Mucosa of gallbladder (tissue), 1 donor: ENCODE data around the gene EVI5. TPM values are rescaled to one million over a fixed set of nuclear protein-coding genes. Genes with fewer than 3 reads are reported as not detected.
"Not testable (repeated sequence)": the region's sequence is repeated elsewhere in the genome, so short reads cannot be mapped to it uniquely, and the experiment has no call there.

Experiments
- DNase-seq: peaks from one replicate; pipeline ENCODE4 v3.0.0-alpha.2; 2020; ENCODE audit warnings: low spot score
- total RNA-seq: library from RNA; stranded (reverse); gene quantifications from one replicate; pipeline ENCODE4 v1.2.1, GENCODE V29; 2021
- donor health status: DM: no; HTN: no; CAD: no.

EVI5 gene
- total RNA-seq, 1 donor from 2014 or later = 39.2 TPM

DNA sequence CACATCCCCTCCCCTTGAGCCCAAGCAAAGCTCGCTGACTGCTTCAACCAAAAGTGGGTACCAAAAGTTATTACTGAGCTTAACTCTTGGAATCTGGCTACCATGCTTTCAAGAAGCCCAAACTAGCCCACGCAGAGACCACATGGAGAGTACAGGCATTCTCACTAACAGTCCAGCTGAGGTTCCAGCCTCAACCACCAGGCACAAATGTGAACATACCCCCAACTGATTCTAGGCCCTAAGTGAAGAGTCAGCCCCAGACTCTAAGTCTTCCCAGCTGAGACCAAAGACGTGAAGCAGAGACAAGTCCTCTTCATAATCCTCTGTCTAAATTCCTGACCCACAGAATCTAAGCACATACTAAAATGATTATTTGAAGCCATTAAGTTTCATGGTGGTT is 36.8 kb downstream of the EVI5 start:
- no peak for DNase-seq

DNA sequence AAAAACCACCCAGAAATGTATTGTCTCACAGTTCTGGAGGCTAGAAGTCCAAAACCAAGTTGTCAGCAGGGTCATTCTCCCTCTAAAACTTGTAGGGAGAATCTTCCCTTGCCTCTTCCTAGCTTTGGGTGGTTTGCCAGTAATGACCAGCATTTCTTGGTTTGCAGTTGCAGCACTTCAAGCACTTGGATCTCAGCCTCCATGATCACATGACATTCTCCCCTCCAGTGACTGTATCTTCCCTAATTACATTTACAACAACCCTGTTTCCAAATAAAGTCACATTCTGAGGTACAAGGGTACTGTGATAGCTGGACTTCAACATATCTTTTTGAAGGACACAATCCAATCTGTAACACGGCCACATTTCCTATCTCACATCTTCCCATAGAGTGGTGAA is 37.2 kb downstream of the EVI5 start:
- DNase-seq = no peak

DNA sequence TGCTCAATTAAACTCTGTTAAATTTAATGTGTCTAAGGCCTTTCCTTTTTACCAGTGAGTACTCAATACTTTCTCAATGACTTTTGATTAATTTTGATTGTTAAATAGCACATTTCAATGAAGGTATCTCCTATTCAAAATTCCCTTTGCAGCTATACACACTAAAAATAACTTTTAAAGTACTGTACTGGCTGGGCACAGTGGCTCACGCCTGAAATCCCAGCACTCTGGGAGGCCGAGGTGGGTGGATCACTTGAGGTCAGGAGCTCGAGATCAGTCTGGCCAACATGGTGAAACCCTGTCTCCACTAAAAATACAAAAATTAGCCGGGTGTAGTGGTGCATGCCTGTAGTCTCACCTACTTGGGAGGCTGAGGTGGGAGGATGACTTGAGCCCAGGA is 38.7 kb downstream of the EVI5 start:
- DNase-seq = not testable (repeated sequence)

DNA sequence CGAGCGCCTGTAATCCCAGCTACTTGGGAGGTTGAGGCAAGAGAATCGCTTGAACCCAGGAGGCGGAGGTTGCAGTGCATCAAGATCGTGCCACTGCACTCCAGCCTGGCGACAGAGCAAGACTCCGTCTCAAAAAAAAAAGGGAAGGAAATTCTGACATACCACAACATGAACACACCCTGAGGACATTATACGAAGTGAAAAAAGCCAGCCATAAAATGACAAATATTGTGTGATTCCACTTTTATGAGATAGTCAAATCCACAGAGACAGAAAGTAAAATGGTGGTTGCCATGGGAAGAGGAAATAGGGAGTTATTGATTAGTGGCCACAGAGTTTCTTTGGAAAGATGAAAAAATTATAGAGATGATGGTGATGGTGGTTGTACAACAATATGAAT is 41.7 kb downstream of the EVI5 start:
- DNase-seq = no peak

DNA sequence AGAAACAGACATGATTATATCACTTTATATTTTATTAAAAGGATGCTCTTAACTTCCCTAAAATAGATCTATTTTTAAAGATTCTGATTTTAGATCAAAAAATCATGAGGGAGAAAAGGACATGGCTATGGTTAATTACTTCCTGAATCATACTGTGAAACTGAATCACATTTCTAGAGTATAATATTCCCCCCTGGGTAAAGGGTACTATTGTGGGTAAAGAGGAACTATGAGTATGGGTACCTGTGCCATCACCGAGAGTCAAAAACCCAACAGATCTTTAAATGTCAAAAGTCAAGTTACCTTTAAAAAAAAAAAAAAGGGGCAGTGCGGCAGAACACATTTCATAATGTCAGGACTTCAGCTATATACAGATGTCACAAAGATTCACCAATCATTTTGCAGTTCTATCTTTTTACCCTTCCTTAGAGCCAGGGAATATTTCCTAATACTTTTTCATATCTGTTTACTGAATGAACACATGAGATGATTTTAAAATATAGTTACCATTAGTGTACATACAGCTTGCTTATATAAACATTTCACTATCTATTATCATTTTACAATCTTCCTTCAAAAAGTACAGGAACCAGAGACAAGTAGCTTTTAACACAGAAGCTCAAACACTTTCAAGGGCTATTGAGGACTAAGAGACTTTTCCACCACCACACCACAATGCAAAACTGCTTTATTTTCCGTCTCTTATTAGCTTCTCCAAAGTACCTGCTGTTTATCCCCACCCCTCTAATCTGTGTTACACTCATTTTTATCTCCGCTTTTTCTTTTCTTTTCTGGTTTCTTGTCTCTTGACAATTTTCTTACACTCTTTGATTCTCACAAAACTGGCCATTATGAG is 45.0 kb downstream of the EVI5 start:
- DNase-seq = no peak

DNA sequence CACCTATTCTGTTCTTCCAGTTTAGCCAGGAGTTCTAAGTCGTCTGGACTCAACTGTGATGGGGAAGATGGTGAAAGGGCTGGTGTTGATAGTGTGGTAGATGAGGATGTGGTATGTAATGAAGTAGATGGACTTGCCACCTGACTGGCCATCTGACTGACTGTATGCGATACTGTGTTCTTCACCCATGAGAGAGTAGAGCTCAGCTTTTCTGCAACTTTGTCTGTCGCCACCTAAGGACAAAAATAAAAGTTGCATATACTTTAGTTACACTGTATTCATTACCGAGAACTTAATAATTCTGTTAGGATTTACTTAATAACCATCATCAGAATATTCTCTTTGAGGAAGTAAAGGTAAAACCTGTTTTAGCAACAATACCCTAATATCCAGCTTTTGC is 48.5 kb downstream of the EVI5 start:
- DNase-seq = no peak

DNA sequence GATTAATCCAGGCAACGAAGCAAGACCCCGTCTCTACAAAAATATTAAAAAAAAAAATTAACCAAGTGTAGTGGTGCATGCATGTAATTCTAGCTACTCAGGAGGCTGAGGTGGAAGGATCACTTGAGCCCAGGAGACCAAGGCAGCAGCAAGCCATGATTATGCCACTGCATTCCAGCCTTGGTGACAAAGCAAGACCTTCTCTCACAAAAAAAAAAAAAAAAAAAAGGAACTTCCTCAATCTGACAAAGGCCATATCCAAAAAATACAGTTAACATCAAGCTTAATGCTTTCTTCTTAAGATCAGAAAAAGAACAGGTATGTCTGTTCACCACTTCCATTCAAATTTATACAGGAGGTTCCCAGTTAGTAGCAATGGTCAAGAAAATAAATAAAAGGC is 54.4 kb downstream of the EVI5 start:
- no peak for DNase-seq

DNA sequence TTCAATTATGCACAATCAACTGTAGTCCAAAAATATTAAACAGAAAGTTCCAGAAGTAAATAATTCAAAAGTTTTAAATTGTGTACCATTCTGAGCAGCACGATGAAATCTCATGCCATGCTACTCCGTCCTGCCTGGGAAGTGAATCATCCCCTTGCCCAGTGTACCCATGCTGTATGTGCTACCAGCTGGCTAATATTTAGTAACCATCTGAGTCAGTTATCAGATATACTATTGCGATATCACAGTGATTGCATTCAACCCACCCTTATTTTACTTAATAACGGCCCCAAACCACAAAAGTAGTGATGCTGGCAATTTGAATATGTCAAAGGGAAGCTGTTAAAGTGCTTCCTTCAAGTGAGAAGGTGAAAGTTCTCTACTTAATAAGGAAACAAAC is 56.2 kb downstream of the EVI5 start:
- no peak for DNase-seq

DNA sequence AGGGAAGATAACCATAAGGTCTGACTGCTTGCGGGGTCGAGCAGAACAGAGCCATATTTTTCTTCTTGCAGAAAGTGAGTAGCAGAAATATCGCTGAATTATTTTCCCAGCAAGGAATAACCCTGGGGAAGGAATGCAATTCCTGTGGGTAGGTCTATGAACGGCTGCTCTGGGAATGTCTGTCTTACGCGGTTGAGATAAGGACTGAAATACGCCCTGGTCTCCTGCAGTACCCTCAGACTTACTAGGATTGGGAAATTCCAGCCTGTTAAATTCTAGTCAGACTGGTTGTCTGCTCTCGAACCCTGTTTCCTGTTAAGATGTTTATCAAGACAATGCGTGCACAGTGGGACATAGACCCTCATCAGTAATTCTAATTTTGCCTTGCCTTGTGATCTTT is 61.2 kb downstream of the EVI5 start:
- not testable (repeated sequence) for DNase-seq

DNA sequence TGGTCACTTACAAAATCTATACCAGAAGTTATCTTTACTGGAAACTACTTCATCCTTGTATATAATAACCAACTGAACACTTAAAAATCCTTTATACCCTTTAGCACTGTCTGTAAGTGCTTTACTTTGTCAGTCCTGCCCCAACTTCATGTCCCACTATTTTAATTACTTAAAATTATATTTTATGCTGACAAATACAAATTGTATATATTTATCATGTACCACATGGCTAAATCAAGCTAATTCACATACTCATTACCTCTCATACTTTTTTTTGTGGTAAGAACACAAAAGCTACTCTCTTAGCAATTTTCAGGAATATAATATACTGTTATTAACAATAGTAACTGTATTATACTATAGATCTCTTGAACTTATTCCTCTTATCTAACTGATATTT is 63.0 kb downstream of the EVI5 start:
- no peak for DNase-seq

DNA sequence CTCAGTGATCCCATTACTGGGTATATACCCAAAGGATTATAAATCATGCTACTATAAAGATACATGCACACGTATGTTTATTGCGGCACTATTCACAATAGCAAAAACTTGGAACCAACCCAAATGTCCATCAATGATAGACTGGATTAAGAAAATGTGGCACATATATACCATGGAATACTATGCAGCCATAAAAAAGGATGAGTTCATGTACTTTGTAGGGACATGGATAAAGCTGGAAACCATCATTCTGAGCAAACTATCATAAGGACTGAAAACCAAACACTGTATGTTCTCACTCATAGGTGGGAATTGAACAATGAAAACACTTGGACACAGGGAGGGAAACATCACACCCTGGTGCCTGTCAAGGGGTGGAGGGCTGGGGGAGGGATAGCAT is 63.8 kb downstream of the EVI5 start:
- not testable (repeated sequence) for DNase-seq

DNA sequence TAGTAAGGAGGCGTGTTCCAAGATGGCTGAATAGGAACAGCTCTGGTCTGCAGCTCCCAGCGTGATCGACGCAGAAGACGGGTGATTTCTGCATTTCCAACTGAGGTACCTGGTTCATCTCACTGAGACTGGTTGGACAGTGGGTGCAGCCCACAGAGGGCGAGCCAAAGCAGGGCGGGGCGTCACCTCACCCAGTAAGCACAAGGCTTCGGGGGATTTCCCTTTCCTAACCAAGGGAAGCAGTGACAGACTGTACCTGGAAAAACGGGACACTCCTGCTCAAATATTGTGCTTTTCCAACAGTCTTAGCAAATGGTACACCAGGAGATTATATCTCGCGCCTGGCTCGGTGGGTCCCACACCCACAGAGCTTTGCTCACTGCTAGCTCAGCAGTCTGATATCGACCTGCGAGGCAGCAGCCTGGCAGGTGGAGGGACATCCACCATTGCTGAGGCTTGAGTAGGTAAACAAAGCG is 69.4 kb downstream of the EVI5 start:
- DNase-seq = not testable (repeated sequence)

DNA sequence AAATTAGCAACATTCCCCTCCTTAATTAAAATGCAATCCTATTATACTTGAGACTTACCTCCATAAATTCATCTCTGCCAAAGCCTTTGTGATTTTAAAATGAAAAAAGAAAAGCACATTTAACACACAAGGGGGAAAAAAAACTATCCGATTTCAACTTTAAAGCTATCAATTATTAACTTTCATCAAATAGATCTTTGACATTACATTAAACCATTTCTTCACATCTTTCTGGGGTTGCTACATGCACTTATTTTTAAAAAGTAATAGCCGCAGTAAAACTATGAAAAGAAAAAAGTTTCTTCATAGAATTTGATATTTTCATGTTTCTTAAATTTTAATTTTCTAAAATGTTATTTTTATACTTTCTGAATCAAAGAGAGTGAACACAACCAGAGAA is 71.0 kb downstream of the EVI5 start:
- DNase-seq = no peak

DNA sequence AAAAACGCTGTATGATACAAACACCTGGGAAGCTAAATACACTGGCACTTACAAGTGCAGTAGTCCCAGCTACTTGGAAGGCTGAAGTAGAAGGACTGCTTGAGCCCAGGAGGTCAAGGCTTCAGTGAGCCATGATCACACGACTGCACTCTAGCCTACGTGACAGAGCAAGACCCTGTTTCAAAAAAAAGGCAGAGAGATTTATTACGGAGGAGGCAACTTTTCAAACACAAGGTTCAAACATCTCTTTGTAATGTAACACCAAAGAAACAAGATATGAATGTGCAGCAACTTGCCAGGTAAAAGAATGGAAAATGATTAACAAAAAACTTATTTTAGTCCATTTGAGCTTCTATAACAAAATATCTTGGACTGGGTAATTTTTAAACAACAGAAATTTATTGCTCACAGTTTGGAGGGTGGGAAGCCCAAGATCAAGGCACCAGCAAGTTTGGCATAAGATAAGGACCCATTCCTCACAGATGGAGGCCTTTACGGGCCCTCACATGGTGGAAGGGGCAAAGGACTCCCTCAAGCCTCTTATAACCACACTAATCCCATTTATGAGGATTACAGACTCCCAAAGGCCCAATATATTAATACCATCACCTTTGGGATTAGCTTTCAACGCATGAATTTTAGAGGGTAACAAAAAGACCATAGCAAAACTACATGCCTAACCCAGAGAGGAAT is 73.3 kb downstream of the EVI5 start:
- no peak for DNase-seq

DNA sequence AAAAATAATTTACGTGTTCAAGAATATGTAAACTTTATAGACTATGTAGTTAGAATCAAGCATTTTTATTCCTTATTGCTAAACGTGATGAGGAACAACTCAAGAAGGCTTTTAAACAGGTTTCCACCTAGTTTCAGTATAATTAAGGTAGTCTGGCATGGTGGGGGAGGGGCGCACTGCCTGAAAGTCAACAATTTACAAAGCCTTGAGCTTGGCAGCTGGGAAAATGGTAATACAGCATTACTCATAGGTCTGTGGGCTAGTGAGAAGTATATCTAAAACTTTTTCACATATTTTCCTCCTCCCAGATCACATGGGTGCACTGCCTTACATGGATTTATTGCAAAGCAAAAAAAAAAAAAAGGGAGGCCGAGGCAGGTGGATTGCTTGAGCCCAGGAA is 75.2 kb downstream of the EVI5 start:
- DNase-seq = no peak

DNA sequence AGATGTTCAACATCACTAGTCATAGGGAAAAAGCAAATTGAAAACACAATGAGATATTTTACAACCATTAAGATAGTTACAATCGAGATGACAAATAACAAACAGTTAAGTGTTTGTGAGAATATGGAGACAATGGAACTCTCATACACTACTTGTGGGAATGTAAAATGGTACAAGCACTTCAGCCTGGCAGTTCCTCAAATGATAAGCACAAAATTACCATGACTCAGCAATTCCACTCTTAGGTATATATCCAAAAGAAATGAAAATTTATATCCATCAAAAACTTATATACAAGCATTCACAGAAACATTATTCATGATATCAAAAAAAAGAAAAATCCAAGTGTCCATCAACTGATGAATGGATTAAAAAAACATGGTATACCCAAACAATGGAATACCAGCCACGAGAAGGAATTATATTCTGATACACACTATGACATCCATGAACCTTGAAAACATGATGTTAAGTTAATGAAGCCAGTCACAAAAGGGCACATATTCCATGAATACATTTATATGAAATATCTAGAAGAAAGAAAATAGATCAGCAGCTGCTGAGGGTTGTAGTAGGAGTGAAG is 76.4 kb downstream of the EVI5 start:
- no peak for DNase-seq

DNA sequence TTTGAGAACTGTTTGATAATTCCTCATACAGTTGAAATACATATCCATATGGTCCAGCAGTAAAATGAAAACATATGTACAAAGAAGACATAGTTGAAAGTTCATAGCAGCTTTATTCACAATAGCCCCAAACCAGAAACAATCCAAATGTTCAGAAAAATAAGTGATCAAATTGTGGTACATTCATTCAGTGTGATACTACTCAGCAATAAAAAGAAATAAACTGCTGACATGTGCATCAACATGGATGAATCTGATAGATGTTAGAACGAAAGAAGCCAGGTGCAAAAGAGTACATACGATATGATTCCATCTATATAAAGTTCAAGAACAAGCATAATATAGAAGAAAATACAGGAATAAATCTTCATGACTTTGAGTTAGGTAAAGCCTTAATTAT is 77.2 kb downstream of the EVI5 start:
- DNase-seq = no peak

DNA sequence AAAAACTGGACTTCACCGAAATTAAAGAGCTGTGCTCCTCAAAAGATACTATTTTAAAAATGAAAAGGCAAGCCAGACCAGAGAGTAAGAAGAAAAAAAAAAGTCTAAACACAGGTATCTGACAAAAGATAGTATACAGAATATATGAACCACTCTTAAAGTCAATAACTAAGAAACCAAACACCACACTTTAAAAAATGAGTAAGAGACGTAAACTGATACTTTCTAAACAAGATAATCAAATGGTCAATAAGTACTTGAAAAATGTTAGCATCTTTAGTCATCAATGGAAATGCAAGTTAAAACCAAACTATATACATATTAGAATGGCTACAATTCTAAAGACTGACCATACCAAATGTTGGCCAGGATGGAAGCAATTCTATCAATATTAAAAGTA is 77.6 kb downstream of the EVI5 start:
- no peak for DNase-seq

DNA sequence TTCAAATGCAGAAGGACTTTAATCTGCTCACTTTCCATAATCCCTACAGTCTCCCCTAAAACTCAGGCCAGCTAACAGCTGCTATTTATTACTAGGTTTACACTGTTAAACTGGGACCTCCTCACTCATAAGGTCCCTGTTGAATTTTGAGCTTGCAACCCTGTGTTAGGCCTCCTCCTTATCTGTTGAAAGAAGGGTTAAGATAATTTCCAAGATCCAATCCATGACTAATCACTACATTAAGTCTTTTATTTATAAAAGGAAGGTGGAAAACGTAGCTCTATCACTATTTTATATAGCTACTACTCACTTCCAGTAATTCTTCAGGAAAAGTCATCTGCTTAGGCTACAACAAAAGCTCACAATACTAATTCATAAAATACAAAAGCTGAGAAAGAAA is 79.5 kb downstream of the EVI5 start:
- no peak for DNase-seq

DNA sequence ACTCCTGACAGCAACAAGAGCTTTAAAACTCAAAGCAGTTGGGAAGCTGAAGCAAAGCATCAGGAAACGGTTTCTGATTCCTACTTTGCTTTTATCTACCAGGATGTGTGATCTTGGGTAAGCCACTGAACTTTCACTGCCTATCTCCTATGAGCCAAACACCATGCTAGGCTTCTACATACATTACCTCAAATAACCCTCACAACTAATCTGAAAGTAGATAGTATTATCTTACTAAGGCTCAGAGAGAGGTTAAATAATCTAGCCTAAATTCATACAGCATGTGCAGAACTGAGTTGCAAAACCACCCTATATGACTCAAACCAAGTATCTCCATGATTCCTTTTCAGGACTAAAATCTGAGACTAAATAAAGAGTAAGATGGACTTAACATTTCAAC is 83.8 kb downstream of the EVI5 start:
- DNase-seq = no peak

DNA sequence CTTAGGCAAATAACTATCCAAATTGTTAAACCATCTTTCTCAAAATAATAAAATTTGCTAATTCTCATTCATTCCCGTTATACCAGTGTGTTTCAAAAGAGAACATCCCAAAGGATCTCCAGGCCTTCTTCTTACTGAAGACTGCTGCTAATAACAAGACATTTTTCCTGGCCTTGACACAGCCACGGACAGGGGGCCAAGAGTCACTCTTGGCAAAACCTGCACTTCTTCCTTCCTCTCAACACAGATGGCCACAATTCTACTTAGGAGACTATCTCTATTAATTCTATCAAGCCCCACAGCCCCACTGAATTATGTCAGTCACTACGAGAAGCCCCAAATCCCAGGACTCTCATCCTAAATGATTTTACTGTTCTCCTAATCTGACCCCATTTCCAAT is 86.0 kb downstream of the EVI5 start:
- no peak for DNase-seq

DNA sequence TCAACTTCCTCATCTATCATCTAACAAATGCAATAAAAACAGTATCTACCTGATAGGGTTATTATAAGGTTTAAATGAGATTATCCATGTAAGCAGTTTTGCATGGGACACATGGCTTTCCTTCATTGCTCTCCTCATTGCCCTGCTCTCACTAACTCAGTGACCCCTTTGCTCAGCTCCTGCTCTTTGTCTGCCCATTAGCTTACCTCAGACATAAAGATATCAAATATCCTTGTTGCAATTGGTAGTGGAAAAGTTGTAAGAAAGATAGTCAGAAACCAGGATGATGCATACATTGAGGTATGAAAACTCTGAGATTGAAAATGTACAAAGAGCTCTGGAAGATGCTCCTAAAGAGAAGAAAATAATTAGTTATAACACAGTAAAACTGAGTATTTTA is 89.8 kb downstream of the EVI5 start:
- DNase-seq = no peak

DNA sequence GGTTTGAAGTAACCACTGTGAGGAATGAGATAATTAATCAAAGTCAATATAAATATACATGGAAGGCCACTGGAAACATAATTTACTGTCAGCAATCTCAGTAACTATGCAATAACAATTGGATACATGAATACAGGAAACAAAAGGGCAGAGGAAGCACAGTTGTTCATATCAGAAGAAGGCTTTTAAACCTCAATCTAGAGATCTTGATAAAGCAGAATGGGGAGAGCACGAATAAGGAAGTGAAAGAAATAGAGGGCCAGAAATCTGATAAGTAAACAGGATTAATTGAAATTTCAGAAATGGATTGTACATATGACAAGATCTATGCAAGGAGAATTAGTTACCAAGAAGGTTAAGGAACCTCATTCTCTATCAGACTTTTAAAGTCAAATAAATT is 93.0 kb downstream of the EVI5 start:
- DNase-seq = no peak
